ENCODE results near the gene ARHGEF37.

Gene ARHGEF37

GRCh38 chr5:149627070-149627469, 45.8 kb downstream of the ARHGEF37 start:
- Histone ChIP-seq H3K9ac (ENCODE audit: low read depth, low read length) (no peak overlapping the region), H3K36me3 (ENCODE audit: insufficient read depth, low read length) (no peaks in the 10 kb centered on the region), H2AFZ (ENCODE audit: low read depth, low read length) (no peak overlapping the region), H3K27ac (ENCODE audit: low read length) (no peak overlapping the region), H3K9me3 (ENCODE audit: insufficient read depth, low read length, severe bottlenecking) (no peaks in the 10 kb centered on the region), H3K4me3 (ENCODE audit: low read depth in 1 of 2, low read length in 2 of 2) (no peak overlapping the region), H3K79me2 (ENCODE audit: insufficient read depth, low read length) (no peaks in the 10 kb centered on the region), H3K27me3 (ENCODE audit: insufficient read depth, low read length, poor library complexity) (no peaks in the 10 kb centered on the region), H4K20me1 (ENCODE audit: insufficient read depth, low read length) (no peaks in the 10 kb centered on the region), H3K4me1 (ENCODE audit: insufficient read depth, low read length) (no peaks in the 10 kb centered on the region), H3K4me2 (ENCODE audit: insufficient read depth, low read length) (no peak overlapping the region)
- TF ChIP-seq EZH2 (IDR thresholded peaks at IDR 0.05; ENCODE audit: borderline replicate concordance, low read depth, low read length, severe bottlenecking), result no peak
- TF ChIP-seq CTCF (IDR thresholded peaks at IDR 0.05; ENCODE audit: borderline replicate concordance, extremely low read depth, low read length, poor library complexity, severe bottlenecking), result no peak
- DNase-seq, result no peak
- no peak for ATAC-seq (ENCODE audit: insufficient read depth, low read depth)

- no peak for DNase-seq
- no peaks in the 10 kb centered on the region for H3K36me3 ChIP-seq (ENCODE audit: insufficient read depth, low read length)
- no peak overlapping the region for H3K4me2 ChIP-seq (ENCODE audit: insufficient read depth, low read length)
- H3K9me3 ChIP-seq (ENCODE audit: insufficient read depth, low read length, severe bottlenecking), result no peaks in the 10 kb centered on the region
- no peaks in the 10 kb centered on the region for H3K4me1 ChIP-seq (ENCODE audit: insufficient read depth, low read length)
- H4K20me1 ChIP-seq (ENCODE audit: insufficient read depth, low read length), result no peaks in the 10 kb centered on the region
- H3K9ac ChIP-seq (ENCODE audit: low read depth, low read length), result no peak overlapping the region
- H2AFZ ChIP-seq (ENCODE audit: low read depth, low read length), result no peak overlapping the region
- no peaks in the 10 kb centered on the region for H3K79me2 ChIP-seq (ENCODE audit: insufficient read depth, low read length)
- no peak overlapping the region for H3K4me3 ChIP-seq (ENCODE audit: low read depth in 1 of 2, low read length in 2 of 2)
- H3K27me3 ChIP-seq (ENCODE audit: insufficient read depth, low read length, poor library complexity), result peaks cover 6% of the 10 kb centered on the region
- no peak for TF ChIP-seq EZH2 (IDR thresholded peaks at IDR 0.05; ENCODE audit: borderline replicate concordance, low read depth, low read length, severe bottlenecking)
- TF ChIP-seq CTCF (IDR thresholded peaks at IDR 0.05; ENCODE audit: borderline replicate concordance, extremely low read depth, low read length, poor library complexity, severe bottlenecking), result no peak
- ATAC-seq (ENCODE audit: insufficient read depth, low read depth), result no peak
- H3K27ac ChIP-seq (ENCODE audit: low read length), result no peak overlapping the region
Observed at GRCh38 chr5:149628221-149628620, 46.9 kb downstream of the ARHGEF37 start.

- ATAC-seq (ENCODE audit: insufficient read depth, low read depth), result no peak
- Histone ChIP-seq H3K9ac (ENCODE audit: low read depth, low read length) (no peak overlapping the region), H3K27me3 (ENCODE audit: insufficient read depth, low read length, poor library complexity) (peaks cover 7% of the 10 kb centered on the region), H2AFZ (ENCODE audit: low read depth, low read length) (no peak overlapping the region), H3K4me3 (ENCODE audit: low read depth in 1 of 2, low read length in 2 of 2) (no peak overlapping the region), H4K20me1 (ENCODE audit: insufficient read depth, low read length) (no peaks in the 10 kb centered on the region), H3K36me3 (ENCODE audit: insufficient read depth, low read length) (no peaks in the 10 kb centered on the region), H3K79me2 (ENCODE audit: insufficient read depth, low read length) (no peaks in the 10 kb centered on the region), H3K4me1 (ENCODE audit: insufficient read depth, low read length) (no peaks in the 10 kb centered on the region), H3K4me2 (ENCODE audit: insufficient read depth, low read length) (no peak overlapping the region), H3K27ac (ENCODE audit: low read length) (no peak overlapping the region), H3K9me3 (ENCODE audit: insufficient read depth, low read length, severe bottlenecking) (no peaks in the 10 kb centered on the region)
- TF ChIP-seq EZH2 (IDR thresholded peaks at IDR 0.05; ENCODE audit: borderline replicate concordance, low read depth, low read length, severe bottlenecking), result no peak
- no peak for TF ChIP-seq CTCF (IDR thresholded peaks at IDR 0.05; ENCODE audit: borderline replicate concordance, extremely low read depth, low read length, poor library complexity, severe bottlenecking)
- DNase-seq, result no peak
Observed at GRCh38 chr5:149628846-149629388, 47.6 kb downstream of the ARHGEF37 start.

- DNase-seq (no peak), ATAC-seq (ENCODE audit: insufficient read depth, low read depth) (no peak)
- H4K20me1 ChIP-seq (ENCODE audit: insufficient read depth, low read length), result no peaks in the 10 kb centered on the region
- H3K27ac ChIP-seq (ENCODE audit: low read length), result no peak overlapping the region
- TF ChIP-seq EZH2 (IDR thresholded peaks at IDR 0.05; ENCODE audit: borderline replicate concordance, low read depth, low read length, severe bottlenecking), result no peak
- TF ChIP-seq CTCF (IDR thresholded peaks at IDR 0.05; ENCODE audit: borderline replicate concordance, extremely low read depth, low read length, poor library complexity, severe bottlenecking), result no peak
- H3K4me2 ChIP-seq (ENCODE audit: insufficient read depth, low read length), result no peak overlapping the region
- no peaks in the 10 kb centered on the region for H3K9me3 ChIP-seq (ENCODE audit: insufficient read depth, low read length, severe bottlenecking)
- no peaks in the 10 kb centered on the region for H3K4me1 ChIP-seq (ENCODE audit: insufficient read depth, low read length)
- H3K36me3 ChIP-seq (ENCODE audit: insufficient read depth, low read length), result no peaks in the 10 kb centered on the region
- peaks cover 10% of the 10 kb centered on the region for H3K27me3 ChIP-seq (ENCODE audit: insufficient read depth, low read length, poor library complexity)
- no peaks in the 10 kb centered on the region for H3K79me2 ChIP-seq (ENCODE audit: insufficient read depth, low read length)
- H3K9ac ChIP-seq (ENCODE audit: low read depth, low read length), result no peak overlapping the region
- H3K4me3 ChIP-seq (ENCODE audit: low read depth in 1 of 2, low read length in 2 of 2), result no peak overlapping the region
- no peak overlapping the region for H2AFZ ChIP-seq (ENCODE audit: low read depth, low read length)
Observed at GRCh38 chr5:149629421-149629820, 48.1 kb downstream of the ARHGEF37 start.

Measured in DND-41 (cell line).